HEK293 (cell line): ENCODE results near the gene HAND2.

ENCODE experiments used
- CTCF ChIP-seq: fragments of 450-650 bp; formaldehyde crosslinking; IDR thresholded peaks from 2 replicates; pipeline ENCODE4 v1.5.1; 2016; ENCODE audit warnings: missing biosample characterization, missing genetic modification characterization
- GFI1B ChIP-seq: fragments of 450-650 bp; formaldehyde crosslinking; IDR thresholded peaks from 2 replicates; pipeline ENCODE4 v1.5.1; 2016; ENCODE audit warnings: missing biosample characterization, missing genetic modification characterization
- PRDM1 ChIP-seq: fragments of 450-650 bp; formaldehyde crosslinking; IDR thresholded peaks from 2 replicates; pipeline ENCODE4; 2016; ENCODE audit warnings: missing biosample characterization, missing genetic modification characterization
- SP2 ChIP-seq: fragments of 450-650 bp; formaldehyde crosslinking; IDR thresholded peaks from 2 replicates; pipeline ENCODE4 v1.5.1; 2016; ENCODE audit warnings: missing biosample characterization, missing genetic modification characterization
- ZNF184 ChIP-seq: fragments of 450-650 bp; IDR thresholded peaks from 2 replicates; pipeline ENCODE4 v1.5.1; 2018; ENCODE audit warnings: missing biosample characterization, mild to moderate bottlenecking, missing genetic modification characterization
- ZNF747 ChIP-seq: fragments of 450-650 bp; formaldehyde crosslinking; IDR thresholded peaks from 2 replicates; pipeline ENCODE4 v1.5.1; 2016; ENCODE audit warnings: missing biosample characterization, missing genetic modification characterization
- ZNF791 ChIP-seq: fragments of 450-650 bp; formaldehyde crosslinking; IDR thresholded peaks from 2 replicates; pipeline ENCODE4 v1.5.1; 2016; ENCODE audit warnings: missing biosample characterization, missing genetic modification characterization
- ZNF830 ChIP-seq: fragments of 450-650 bp; IDR thresholded peaks from 2 replicates; pipeline ENCODE4 v1.5.0; 2018; ENCODE audit warnings: missing biosample characterization, missing genetic modification characterization, low read depth, mild to moderate bottlenecking, moderate library complexity
- TF ChIP-seq, protein P1 (sequence below): fragments of 450-650 bp; formaldehyde crosslinking; IDR thresholded peaks from 2 replicates; pipeline ENCODE4 v1.5.1; 2016; ENCODE audit warnings: missing biosample characterization, missing genetic modification characterization, low read depth

GRCh38 chr4:173511787-173512361, 18.2 kb downstream of the HAND2 start:
- TF ChIP-seq, protein P1, sequence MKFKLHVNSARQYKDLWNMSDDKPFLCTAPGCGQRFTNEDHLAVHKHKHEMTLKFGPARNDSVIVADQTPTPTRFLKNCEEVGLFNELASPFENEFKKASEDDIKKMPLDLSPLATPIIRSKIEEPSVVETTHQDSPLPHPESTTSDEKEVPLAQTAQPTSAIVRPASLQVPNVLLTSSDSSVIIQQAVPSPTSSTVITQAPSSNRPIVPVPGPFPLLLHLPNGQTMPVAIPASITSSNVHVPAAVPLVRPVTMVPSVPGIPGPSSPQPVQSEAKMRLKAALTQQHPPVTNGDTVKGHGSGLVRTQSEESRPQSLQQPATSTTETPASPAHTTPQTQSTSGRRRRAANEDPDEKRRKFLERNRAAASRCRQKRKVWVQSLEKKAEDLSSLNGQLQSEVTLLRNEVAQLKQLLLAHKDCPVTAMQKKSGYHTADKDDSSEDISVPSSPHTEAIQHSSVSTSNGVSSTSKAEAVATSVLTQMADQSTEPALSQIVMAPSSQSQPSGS (tag by site-specific recombination): no peak
- TF ChIP-seq GFI1B (tag by site-specific recombination) (no peak), ZNF791 (tag by site-specific recombination) (no peak), ZNF184 (tag by site-specific recombination) (no peak), ZNF830 (no peak), ZNF747 (tag by site-specific recombination) (no peak), SP2 (no peak), CTCF (no peak), PRDM1 (no peak)
